ENCODE measurements around the gene ESRRB. TPM values are rescaled to one million over a fixed set of nuclear protein-coding genes. Genes with fewer than 3 reads are reported as not detected.

The ESRRB gene
- total RNA-seq, 1 donor from 2014 or later = 0.15 TPM

DNA sequence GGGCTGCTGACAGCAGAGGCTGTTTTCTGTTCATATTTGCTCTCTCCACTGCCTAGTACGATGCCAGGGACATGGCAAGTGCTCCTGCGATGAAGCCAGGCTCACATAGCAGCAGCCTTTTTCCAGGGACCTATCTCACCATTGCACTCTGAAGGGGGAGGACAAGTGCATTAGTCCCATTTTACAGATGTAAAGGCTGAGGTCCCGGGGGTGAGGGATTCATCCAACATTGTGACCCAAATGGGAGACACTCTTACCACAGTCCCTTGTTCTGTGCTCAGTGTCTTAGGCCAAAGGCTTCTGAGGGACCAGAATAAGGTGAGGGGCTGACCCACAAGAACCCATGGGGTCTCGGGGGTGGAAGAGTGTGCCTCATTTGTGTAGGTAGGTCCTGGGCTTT is 21.6 kb upstream of the ESRRB start:
- Mint-ChIP-seq H3K27ac (ENCODE audit: unreplicated experiment) (no peak overlapping the region), H3K9me3 (ENCODE audit: low read depth) (no peaks in the 10 kb centered on the region), H3K27me3 (ENCODE audit: low read depth) (peaks cover 43% of the 10 kb centered on the region), H3K4me1 (ENCODE audit: low read depth) (peaks cover 10% of the 10 kb centered on the region), H3K36me3 (ENCODE audit: low read depth) (no peaks in the 10 kb centered on the region), H3K4me3 (ENCODE audit: unreplicated experiment) (no peak overlapping the region)
- no peak for DNase-seq (ENCODE audit: low spot score)
- TF ChIP-seq, protein P1, sequence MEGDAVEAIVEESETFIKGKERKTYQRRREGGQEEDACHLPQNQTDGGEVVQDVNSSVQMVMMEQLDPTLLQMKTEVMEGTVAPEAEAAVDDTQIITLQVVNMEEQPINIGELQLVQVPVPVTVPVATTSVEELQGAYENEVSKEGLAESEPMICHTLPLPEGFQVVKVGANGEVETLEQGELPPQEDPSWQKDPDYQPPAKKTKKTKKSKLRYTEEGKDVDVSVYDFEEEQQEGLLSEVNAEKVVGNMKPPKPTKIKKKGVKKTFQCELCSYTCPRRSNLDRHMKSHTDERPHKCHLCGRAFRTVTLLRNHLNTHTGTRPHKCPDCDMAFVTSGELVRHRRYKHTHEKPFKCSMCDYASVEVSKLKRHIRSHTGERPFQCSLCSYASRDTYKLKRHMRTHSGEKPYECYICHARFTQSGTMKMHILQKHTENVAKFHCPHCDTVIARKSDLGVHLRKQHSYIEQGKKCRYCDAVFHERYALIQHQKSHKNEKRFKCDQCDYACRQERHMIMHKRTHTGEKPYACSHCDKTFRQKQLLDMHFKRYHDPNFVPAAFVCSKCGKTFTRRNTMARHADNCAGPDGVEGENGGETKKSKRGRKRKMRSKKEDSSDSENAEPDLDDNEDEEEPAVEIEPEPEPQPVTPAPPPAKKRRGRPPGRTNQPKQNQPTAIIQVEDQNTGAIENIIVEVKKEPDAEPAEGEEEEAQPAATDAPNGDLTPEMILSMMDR (IDR thresholded peaks at IDR 0.05) = no peak

DNA sequence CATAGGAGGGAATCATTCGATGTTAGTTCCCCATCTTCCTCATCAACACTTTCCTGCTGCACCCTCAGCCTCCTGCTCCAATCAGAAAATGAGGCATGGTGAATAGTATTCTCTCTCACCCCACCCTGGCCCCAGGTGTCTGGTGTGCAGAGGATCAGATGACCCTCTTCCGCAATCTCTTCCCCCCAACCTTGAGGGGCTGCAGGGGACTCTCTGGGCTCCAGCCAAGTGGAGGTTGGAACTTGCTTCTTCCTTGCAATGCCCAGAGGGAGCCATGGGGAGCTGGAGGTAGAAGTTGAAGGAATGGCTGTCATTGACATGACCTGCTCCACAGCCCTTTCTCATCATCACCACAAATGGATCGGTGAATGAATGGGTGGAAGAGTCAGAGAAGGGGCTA is 20.2 kb upstream of the ESRRB start:
- DNase-seq (ENCODE audit: low spot score) = no peak
- Mint-ChIP-seq H3K27me3 (ENCODE audit: low read depth) (peaks cover 53% of the 10 kb centered on the region), H3K9me3 (ENCODE audit: low read depth) (no peaks in the 10 kb centered on the region), H3K27ac (ENCODE audit: unreplicated experiment) (no peak overlapping the region), H3K36me3 (ENCODE audit: low read depth) (no peaks in the 10 kb centered on the region), H3K4me1 (ENCODE audit: low read depth) (peaks cover 8% of the 10 kb centered on the region), H3K4me3 (ENCODE audit: unreplicated experiment) (no peak overlapping the region)
- TF ChIP-seq, protein P1 (IDR thresholded peaks at IDR 0.05) = no peak

DNA sequence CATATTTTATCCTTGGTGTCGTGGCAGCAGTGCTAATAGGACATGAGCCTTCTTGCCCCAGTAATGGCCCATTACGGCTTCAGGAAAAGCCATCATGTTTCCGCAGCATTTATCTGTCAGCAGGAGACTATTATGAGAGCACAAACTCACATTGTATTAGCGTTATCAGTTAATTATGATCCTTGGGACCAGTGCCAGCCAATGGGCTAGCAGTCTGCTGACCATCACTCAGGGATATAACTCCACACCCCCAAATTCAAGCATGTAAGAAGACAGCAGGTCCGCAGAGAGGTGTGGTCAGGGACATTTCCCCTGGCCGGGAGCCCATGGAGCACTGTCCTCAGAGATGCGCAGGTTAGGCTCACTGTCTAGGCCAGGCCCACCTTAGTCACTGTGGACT is 4.9 kb upstream of the ESRRB start:
- H3K36me3 Mint-ChIP-seq (ENCODE audit: low read depth) = no peaks in the 10 kb centered on the region
- no peak for DNase-seq (ENCODE audit: low spot score)
- H3K27ac Mint-ChIP-seq (ENCODE audit: unreplicated experiment) = no peak overlapping the region
- H3K9me3 Mint-ChIP-seq (ENCODE audit: low read depth) = no peaks in the 10 kb centered on the region
- H3K4me3 Mint-ChIP-seq (ENCODE audit: unreplicated experiment) = no peak overlapping the region
- TF ChIP-seq, protein P1 (IDR thresholded peaks at IDR 0.05) = no peak
- H3K4me1 Mint-ChIP-seq (ENCODE audit: low read depth) = peaks cover 3% of the 10 kb centered on the region
- H3K27me3 Mint-ChIP-seq (ENCODE audit: low read depth) = peaks cover 54% of the 10 kb centered on the region

DNA sequence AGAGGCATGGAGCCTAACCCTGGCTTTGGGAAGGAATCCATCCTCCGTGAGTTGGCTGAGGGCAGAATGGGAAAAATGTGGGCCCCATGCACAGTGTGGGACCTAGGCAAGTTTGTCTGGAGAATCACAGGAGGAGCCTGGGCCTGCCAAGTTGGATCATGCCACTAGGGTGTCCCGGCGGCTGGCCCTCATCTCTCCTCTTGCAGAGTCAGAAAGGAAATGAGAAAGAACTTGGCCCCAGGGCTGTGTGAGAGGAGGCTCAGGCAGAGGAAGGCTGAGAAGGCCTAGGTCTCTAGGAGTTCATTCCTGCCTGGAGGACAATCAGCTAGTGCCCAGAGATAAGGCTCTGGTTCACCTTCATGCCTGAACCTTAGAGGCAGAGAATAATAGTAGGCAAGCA is 2.5 kb upstream of the ESRRB start:
- no peak for DNase-seq (ENCODE audit: low spot score)
- Mint-ChIP-seq H3K27me3 (ENCODE audit: low read depth) (peaks cover 57% of the 10 kb centered on the region), H3K27ac (ENCODE audit: unreplicated experiment) (no peak overlapping the region), H3K9me3 (ENCODE audit: low read depth) (no peaks in the 10 kb centered on the region), H3K4me3 (ENCODE audit: unreplicated experiment) (no peak overlapping the region), H3K36me3 (ENCODE audit: low read depth) (no peaks in the 10 kb centered on the region), H3K4me1 (ENCODE audit: low read depth) (peaks cover 13% of the 10 kb centered on the region)
- TF ChIP-seq, protein P1 (IDR thresholded peaks at IDR 0.05) = no peak

DNA sequence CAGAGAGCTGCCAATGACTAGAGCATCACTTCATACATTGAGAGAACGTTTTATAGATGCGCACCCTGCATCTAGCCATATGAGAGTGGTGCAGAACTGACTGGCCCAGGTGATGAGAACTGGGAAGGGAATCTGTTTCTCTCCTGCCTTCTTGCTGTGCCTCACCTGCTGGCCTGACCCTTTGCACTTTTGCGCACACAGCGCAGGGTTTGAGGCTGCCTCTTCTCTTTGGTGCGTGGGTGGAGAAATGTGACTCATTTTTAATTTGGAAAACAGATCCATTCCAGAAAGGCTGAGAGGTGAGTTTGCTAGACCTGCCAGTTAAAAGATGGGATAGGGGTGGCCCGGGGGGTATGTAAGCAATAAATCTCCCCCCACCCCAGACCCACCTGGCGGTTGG is 453 bp upstream of the ESRRB start:
- TF ChIP-seq, protein P1 (IDR thresholded peaks at IDR 0.05) = no peak
- no peak for DNase-seq (ENCODE audit: low spot score)
- Mint-ChIP-seq H3K4me1 (ENCODE audit: low read depth) (peaks cover 13% of the 10 kb centered on the region), H3K4me3 (ENCODE audit: unreplicated experiment) (peak overlapping the region; percentile 84), H3K27ac (ENCODE audit: unreplicated experiment) (no peak overlapping the region), H3K9me3 (ENCODE audit: low read depth) (no peaks in the 10 kb centered on the region), H3K36me3 (ENCODE audit: low read depth) (no peaks in the 10 kb centered on the region), H3K27me3 (ENCODE audit: low read depth) (peaks cover 71% of the 10 kb centered on the region)

Measured in chondrocyte (in vitro differentiated cells).